NB4 (cell line): ENCODE data around the gene NOD1.
A peak's percentile ranks its signal among the peaks of the same experiment; 100 is the strongest.

Experiments
- DNase-seq: peaks from one replicate; pipeline ENCODE4 v3.0.0; 2010; ENCODE audit warnings: low read depth
- H3K4me3 ChIP-seq: one replicate; pipeline ENCODE4 v1.5.1; 2011; ENCODE audit warnings: mild to moderate bottlenecking, low read depth, low read length, moderate library complexity
- MYC ChIP-seq: IDR thresholded peaks from 2 replicates; pipeline ENCODE4 v1.6.1; 2011; ENCODE audit warnings: low read depth, low read length
- POLR2A ChIP-seq: IDR thresholded peaks from 2 replicates; pipeline ENCODE4 v1.6.1; 2011; ENCODE audit warnings: mild to moderate bottlenecking; ENCODE audit not compliant: insufficient read length; ENCODE audit errors: extremely low read depth
- TF ChIP-seq, protein P1 (sequence below): IDR thresholded peaks from one replicate; pipeline ENCODE4 v1.5.1; 2012; ENCODE audit warnings: low read depth, low read length
- TF ChIP-seq, protein P2 (sequence below): IDR thresholded peaks from 2 replicates; pipeline ENCODE4 v1.6.1; 2011; ENCODE audit warnings: low read depth, low read length

Gene NOD1

DNA sequence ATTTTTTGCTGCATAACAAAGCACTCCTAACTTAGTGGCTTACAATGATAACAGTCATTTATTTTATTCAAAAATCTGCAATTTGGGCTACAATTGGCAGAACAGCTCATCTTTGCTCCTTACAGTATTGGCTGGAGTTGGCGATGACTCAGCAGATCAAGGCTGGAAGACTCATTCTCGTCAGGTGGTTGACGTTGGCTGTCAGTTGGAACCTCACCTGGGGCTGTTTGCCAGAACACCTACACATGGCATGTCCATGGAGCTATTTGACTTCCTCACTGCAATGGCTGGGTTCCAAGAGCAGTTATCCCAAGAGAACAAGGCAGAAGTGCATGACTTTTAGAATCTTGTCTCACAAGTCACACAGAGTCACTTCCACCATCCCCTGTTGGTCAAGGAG lies 75.1 kb downstream of the NOD1 start:
- TF ChIP-seq, protein P1, sequence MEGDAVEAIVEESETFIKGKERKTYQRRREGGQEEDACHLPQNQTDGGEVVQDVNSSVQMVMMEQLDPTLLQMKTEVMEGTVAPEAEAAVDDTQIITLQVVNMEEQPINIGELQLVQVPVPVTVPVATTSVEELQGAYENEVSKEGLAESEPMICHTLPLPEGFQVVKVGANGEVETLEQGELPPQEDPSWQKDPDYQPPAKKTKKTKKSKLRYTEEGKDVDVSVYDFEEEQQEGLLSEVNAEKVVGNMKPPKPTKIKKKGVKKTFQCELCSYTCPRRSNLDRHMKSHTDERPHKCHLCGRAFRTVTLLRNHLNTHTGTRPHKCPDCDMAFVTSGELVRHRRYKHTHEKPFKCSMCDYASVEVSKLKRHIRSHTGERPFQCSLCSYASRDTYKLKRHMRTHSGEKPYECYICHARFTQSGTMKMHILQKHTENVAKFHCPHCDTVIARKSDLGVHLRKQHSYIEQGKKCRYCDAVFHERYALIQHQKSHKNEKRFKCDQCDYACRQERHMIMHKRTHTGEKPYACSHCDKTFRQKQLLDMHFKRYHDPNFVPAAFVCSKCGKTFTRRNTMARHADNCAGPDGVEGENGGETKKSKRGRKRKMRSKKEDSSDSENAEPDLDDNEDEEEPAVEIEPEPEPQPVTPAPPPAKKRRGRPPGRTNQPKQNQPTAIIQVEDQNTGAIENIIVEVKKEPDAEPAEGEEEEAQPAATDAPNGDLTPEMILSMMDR: no peak
- TF ChIP-seq POLR2A: no peak
- TF ChIP-seq MYC: no peak
- TF ChIP-seq, protein P2, sequence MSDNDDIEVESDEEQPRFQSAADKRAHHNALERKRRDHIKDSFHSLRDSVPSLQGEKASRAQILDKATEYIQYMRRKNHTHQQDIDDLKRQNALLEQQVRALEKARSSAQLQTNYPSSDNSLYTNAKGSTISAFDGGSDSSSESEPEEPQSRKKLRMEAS: no peak
- no peak overlapping the region for H3K4me3 ChIP-seq
- DNase-seq: no peak

DNA sequence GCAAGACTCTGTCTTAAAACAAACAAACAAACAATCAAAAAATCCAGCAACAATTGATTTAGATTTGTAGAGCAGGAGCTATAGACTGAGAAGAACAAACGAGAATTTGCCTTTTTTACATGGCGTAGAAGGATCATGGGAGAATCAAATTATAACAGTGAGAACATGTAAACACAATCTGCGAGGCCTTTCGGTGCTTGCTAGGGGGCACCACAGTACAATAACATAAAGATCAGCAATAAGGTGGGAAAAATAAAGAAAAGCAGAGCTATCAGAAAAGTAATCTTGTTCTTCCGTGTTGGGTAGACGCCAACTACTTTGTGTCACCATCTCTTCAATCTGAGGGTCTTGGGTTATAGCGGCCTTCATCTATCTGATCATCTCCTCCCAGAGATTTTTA lies 82.2 kb downstream of the NOD1 start:
- peak; percentile 56 for DNase-seq
- TF ChIP-seq, protein P1: peak; percentile 35
- TF ChIP-seq MYC (no peak), POLR2A (no peak)
- TF ChIP-seq, protein P2: no peak
- no peak overlapping the region for H3K4me3 ChIP-seq

DNA sequence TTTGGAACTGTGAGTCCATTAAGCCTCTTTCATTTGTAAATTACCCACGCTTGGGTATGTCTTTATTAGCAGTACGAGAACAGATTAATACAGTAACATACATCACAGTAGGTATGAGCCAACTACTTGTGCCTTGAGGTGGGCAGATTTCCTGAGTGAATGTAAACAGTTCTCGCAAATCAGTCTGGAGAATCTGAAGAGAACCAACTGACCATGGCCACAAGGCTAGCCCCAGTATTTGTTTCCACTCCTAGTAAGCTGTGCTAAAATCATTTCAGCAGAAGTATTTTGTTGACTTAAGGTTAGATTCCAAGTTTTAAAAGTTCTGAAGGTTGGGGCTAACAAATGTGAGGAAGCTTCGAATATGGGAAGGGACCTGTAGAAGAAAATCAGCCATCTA lies 82.9 kb downstream of the NOD1 start:
- H3K4me3 ChIP-seq: no peak overlapping the region
- TF ChIP-seq, protein P2: no peak
- TF ChIP-seq MYC: no peak
- no peak for TF ChIP-seq POLR2A
- TF ChIP-seq, protein P1: no peak
- no peak for DNase-seq

DNA sequence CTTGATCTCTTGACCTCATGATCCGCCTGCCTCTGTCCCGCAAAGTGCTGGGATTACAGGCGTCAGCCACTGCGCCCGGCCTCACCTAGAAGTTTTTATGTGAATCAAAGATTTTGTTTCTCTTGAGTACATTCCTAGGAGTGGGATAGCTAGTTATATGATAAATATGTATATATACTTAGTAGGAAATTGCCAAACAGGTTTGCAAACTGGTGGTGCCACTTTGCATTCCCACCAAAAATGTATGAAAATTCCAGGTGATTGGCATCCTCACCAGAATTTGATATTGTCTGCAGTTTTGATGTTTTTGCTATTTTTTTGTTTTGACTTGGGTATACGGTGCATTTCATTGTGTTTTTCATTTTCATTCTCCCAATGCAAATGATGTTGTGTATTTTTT lies 86.8 kb downstream of the NOD1 start:
- H3K4me3 ChIP-seq: no peak overlapping the region
- no peak for DNase-seq
- TF ChIP-seq MYC (no peak), POLR2A (no peak)
- TF ChIP-seq, protein P1: no peak
- TF ChIP-seq, protein P2: no peak

DNA sequence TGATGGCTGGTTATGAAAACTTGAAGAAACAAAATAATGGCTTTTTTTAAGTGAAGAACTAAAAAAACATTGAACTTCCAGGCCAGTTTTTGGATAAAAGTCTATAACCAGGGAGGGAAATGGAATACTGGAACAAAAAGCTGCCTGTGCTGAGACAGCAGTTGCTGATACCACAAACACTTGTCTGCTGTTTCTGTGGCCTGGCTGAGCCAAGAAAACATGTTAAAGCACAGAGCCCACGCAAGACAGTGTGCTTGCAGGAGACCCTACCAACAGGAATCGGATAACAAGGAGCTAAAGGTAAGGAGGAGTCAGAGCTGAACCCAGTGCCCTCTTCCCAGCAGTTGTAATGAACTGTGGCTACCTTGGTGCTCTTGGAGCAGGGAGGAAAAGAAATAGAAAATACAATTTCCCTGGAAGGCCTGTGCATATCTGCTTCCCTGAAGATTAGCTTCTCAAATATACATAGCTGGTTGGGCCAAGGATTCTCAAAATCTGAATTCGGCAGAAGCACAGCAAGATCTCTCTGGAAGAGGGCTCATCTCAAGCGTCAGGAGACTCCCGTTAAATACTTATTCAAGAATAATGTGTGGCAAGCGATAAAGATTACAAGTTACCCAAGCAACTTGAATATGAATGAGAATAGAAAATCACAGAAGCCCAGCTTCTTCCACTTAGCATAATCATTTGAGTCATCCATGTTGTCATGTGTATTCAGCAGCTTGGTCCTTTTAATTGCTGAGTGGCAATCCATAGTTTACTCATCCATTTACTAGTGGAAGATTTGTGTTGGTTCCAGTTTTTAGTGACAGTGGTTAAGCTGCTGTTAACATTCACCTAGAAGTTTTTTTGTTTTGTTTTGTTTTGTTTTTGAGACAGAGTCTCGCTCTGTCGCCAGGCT lies 87.6 kb downstream of the NOD1 start:
- DNase-seq: no peak
- H3K4me3 ChIP-seq: no peak overlapping the region
- TF ChIP-seq, protein P1: no peak
- TF ChIP-seq, protein P2: no peak
- no peak for TF ChIP-seq POLR2A
- TF ChIP-seq MYC: no peak
